Naive thymus-derived CD8-positive, alpha-beta T cell (primary cell): ENCODE data around the gene PRKG1. TPM values are rescaled to one million over a fixed set of nuclear protein-coding genes. Genes with fewer than 3 reads are reported as not detected.

ENCODE experiments used
- ATAC-seq, 2 donors: fragments of 150-1000 bp; cut with Tn5 transposase in 1 of 2; sonication (Bioruptor Pico), chemical (Tn5 transposase) in 1 of 2; 1 replicate in 1 of 2; 2 replicates in 1 of 2; pipeline ENCODE4 v1.10.0; 2021; ENCODE audit warnings: mild to moderate bottlenecking in 2 of 2, moderate library complexity in 2 of 2
- POLR2A ChIA-PET: fragments of 350-600 bp; sonication (Branson Sonifier 250); formaldehyde crosslinking; loops from one replicate; lab custom pipeline; 2021; ENCODE audit warnings: antibody characterized with exemption; lab: Charles Lee
- DNase-seq, 10 donors: peaks; one replicate each; pipeline versions ENCODE4 v3.0.0 to v3.0.0-alpha.2; 2020 to 2022
- H3K27ac Mint-ChIP-seq, 10 donors: one replicate each; pipeline ENCODE4 v1.8.0; 2020 to 2022; ENCODE audit warnings: mild to moderate bottlenecking in 10 of 10, mixed read lengths in 10 of 10, moderate library complexity in 4 of 10, inconsistent platforms in 1 of 10
- H3K27me3 Mint-ChIP-seq, 5 donors: one replicate each; pipeline ENCODE4 v1.8.0; 2021 to 2022; ENCODE audit warnings: mixed read lengths in 5 of 5
- H3K36me3 Mint-ChIP-seq, 3 donors: one replicate each; pipeline ENCODE4 v1.8.0; 2020 to 2022; ENCODE audit warnings: mixed read lengths in 3 of 3, mild to moderate bottlenecking in 2 of 3, inconsistent platforms in 1 of 3
- H3K4me1 Mint-ChIP-seq, 4 donors: one replicate each; pipeline ENCODE4 v1.8.0; 2021 to 2022; ENCODE audit warnings: mixed read lengths in 4 of 4
- H3K4me3 Mint-ChIP-seq, 10 donors: one replicate each; pipeline ENCODE4 v1.8.0; 2020 to 2022; ENCODE audit warnings: mild to moderate bottlenecking in 10 of 10, mixed read lengths in 10 of 10, moderate library complexity in 6 of 10, inconsistent platforms in 1 of 10
- H3K9me3 Mint-ChIP-seq, 9 donors: one replicate each; pipeline ENCODE4 v1.8.0; 2020 to 2022; ENCODE audit warnings: mixed read lengths in 9 of 9, mild to moderate bottlenecking in 3 of 9, inconsistent platforms in 1 of 9, moderate library complexity in 1 of 9
- polyA plus RNA-seq, 3 donors: library from polyadenylated mRNA; unstranded; fragments of 300-500 nt; fragmentation: Illumina TruSeq; gene quantifications; one replicate each; pipeline ENCODE4 v1.2.3, GENCODE V29; 2021
- total RNA-seq, 8 experiments: library from RNA in 2 of 8; stranded (reverse) in 2 of 8; gene quantifications; one replicate each; pipeline ENCODE4 v1.2.3 and lab custom pipeline; 2021 to 2026

The PRKG1 gene
- total and polyA plus RNA-seq, 5 experiments from 2014 or later: not detected

DNA sequence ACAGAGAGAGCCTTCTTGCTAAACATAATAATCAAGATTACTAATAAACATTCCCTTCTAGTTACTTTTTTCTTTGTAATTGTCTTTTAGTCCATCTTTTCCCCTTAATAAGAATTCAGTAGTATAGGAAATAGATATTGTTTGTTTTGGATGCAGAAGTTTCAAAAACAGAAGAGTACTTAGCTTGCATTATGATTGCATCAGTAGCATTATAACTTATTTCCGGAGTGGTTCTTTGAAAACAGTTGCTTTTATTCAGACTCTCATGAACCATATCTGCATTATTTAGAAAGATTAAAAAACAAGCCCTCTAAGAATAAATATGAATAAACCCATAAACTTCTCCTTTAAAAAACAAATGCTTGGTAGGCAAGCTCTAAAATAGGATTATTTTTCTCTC lies 1205.8 kb downstream of the PRKG1 start:
- H3K9me3 Mint-ChIP-seq: peaks cover 0 to 11% (median 6%) of the 10 kb centered on the region in 9 donors
- ATAC-seq (no peak), DNase-seq (no peak)
- H3K27ac Mint-ChIP-seq: no peak overlapping the region
- POLR2A ChIA-PET: no interaction called here
- H3K4me3 Mint-ChIP-seq: no peak overlapping the region
- peaks cover 0 to 7% (median 0%) of the 10 kb centered on the region in 4 donors for H3K4me1 Mint-ChIP-seq
- peaks cover 0 to 5% (median 1%) of the 10 kb centered on the region in 5 donors for H3K27me3 Mint-ChIP-seq
- no peaks in the 10 kb centered on the region for H3K36me3 Mint-ChIP-seq

DNA sequence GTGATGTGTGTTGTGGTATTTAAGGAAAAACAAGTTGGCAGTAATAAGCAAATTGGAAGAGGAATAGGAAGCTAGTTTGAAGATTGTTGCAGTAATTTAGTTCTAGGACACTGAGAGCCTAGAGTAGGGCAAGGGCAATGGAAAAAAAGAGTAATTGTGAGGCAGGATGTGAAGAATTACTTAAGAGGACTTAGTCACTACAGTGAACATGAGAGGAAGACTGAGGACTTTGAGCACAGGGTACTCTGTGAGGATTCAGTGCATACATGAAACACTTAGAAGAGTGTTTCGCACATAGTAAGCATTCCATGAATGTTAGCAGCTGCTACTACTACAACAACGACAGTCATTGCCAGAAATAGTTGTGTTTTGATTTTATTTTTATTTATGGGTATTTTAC lies 1208.9 kb downstream of the PRKG1 start:
- no peak overlapping the region for H3K27ac Mint-ChIP-seq
- H3K4me3 Mint-ChIP-seq: no peak overlapping the region
- H3K27me3 Mint-ChIP-seq: no peaks in the 10 kb centered on the region
- no peak for DNase-seq
- ATAC-seq: no peak
- POLR2A ChIA-PET: no interaction called here
- H3K9me3 Mint-ChIP-seq: peaks cover 0 to 2% (median 0%) of the 10 kb centered on the region in 9 donors
- H3K4me1 Mint-ChIP-seq: peaks cover 0 to 7% (median 0%) of the 10 kb centered on the region in 4 donors
- H3K36me3 Mint-ChIP-seq: no peaks in the 10 kb centered on the region

DNA sequence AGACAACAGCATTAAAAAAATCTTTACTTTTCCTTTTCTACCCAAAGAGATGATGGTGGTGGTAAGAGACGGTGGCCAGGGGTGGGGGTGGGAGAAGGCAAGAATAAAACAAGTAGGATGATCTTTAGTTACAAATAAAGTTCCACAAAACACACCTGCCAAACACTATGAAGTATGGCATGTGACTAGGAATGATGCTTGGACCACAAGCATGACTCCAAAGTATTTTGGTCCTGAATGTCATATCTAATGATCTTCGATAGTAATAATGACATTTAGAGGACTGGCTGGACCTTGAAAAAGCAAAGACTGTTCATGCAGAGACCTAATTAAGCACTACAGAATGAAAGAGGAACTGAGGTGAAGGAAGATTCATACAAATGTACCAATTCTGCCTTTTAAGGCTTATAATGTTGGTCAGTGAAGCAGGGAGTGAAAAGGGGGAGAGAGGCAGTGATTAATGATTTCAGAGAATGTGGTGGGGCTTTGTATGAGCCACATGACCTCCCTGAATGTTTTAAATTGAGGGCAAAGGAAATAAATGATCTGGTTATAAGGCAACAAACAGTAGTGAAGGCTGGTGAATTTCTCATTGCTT lies 1210.2 kb downstream of the PRKG1 start:
- Mint-ChIP-seq H3K36me3 (no peaks in the 10 kb centered on the region), H3K27me3 (no peaks in the 10 kb centered on the region), H3K4me1 (peaks cover 0 to 7% (median 0%) of the 10 kb centered on the region in 4 donors), H3K9me3 (no peaks in the 10 kb centered on the region), H3K4me3 (no peak overlapping the region), H3K27ac (no peak overlapping the region)
- ATAC-seq (no peak), DNase-seq (no peak)
- POLR2A ChIA-PET: no interaction called here

DNA sequence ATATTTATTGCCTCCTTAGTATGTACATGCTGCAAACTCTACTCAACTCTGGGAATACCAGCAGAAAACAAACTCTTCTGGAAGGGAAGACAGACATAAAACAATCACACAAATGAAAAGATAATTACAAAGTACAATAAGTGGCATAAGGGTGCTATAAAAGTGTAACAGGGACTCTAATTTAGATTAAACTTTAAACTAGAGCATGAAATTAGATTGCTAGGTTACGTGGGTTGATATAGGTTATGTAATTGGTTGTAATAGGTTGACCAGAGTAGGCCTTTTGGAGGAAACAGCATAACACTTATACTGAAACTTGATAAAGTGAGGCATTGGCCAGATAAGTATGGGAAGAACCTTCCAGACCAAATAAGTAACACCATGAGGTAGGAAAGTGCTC lies 1213.6 kb downstream of the PRKG1 start:
- H3K36me3 Mint-ChIP-seq: no peaks in the 10 kb centered on the region
- no peak for ATAC-seq
- peaks cover 0 to 7% (median 0%) of the 10 kb centered on the region in 4 donors for H3K4me1 Mint-ChIP-seq
- H3K9me3 Mint-ChIP-seq: no peaks in the 10 kb centered on the region
- no peak for DNase-seq
- H3K27me3 Mint-ChIP-seq: no peaks in the 10 kb centered on the region
- no peak overlapping the region for H3K27ac Mint-ChIP-seq
- POLR2A ChIA-PET: no interaction called here
- no peak overlapping the region for H3K4me3 Mint-ChIP-seq

DNA sequence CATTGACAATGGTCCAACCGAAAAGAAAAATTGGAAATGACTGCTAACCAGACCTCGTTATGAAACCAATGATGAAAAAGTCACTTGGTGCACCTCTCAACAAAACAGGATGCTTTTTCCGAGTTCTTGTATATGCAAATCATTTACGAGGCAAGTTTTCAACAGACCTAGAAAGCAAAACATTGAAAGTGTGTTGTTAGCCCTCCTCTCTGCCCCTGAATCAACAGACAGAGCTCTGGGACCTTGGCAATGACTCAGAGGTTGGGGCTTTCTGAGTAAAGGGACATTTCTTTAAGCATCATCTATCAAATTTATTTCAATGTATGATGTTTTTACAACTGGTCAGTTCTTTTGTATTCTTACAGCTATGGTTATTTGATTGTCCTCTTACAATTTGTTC lies 1223.5 kb downstream of the PRKG1 start:
- H3K9me3 Mint-ChIP-seq: peaks cover 0 to 13% (median 0%) of the 10 kb centered on the region in 9 donors
- H3K27me3 Mint-ChIP-seq: peaks cover 0 to 1% (median 0%) of the 10 kb centered on the region in 5 donors
- ATAC-seq: no peak
- no peaks in the 10 kb centered on the region for H3K36me3 Mint-ChIP-seq
- POLR2A ChIA-PET: no interaction called here
- H3K4me3 Mint-ChIP-seq: no peak overlapping the region
- no peaks in the 10 kb centered on the region for H3K4me1 Mint-ChIP-seq
- H3K27ac Mint-ChIP-seq: no peak overlapping the region
- DNase-seq: no peak

DNA sequence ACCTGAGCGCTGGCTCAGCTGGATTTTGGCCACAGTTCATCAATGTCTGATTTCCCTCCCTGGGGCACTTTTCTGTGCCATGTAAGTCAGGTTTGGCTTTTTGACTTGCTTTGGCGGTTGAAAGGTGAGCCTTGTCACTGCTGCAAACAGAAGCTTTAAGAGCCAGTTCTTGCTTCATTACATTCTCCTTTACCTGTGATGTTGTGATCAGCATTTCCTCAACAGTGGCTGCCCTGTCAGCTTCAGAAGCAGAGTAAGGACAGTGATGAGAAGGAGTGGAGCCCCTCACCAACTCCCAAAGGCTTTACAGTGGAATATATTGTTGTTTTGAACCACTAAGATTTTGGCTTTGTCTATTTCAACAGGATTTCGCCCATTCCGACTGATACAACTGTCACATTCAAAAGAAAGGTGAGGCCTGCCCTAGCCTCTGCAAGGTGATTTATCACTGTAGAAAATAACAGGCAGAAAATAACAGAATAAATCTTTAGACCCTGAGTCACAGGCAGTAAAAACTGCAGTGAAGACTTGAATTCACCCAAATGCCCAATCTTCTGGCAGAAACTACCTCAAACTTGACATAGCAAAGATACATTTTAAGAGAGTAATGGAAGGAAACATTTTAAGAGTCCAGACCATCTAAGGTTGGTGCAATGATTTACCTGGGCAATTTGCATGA lies 1226.5 kb downstream of the PRKG1 start:
- Mint-ChIP-seq H3K9me3 (peaks cover 0 to 13% (median 0%) of the 10 kb centered on the region in 9 donors), H3K27ac (no peak overlapping the region), H3K4me1 (no peaks in the 10 kb centered on the region), H3K4me3 (no peak overlapping the region), H3K27me3 (peaks cover 0 to 1% (median 0%) of the 10 kb centered on the region in 5 donors), H3K36me3 (no peaks in the 10 kb centered on the region)
- DNase-seq (no peak), ATAC-seq (no peak)
- POLR2A ChIA-PET: no interaction called here

DNA sequence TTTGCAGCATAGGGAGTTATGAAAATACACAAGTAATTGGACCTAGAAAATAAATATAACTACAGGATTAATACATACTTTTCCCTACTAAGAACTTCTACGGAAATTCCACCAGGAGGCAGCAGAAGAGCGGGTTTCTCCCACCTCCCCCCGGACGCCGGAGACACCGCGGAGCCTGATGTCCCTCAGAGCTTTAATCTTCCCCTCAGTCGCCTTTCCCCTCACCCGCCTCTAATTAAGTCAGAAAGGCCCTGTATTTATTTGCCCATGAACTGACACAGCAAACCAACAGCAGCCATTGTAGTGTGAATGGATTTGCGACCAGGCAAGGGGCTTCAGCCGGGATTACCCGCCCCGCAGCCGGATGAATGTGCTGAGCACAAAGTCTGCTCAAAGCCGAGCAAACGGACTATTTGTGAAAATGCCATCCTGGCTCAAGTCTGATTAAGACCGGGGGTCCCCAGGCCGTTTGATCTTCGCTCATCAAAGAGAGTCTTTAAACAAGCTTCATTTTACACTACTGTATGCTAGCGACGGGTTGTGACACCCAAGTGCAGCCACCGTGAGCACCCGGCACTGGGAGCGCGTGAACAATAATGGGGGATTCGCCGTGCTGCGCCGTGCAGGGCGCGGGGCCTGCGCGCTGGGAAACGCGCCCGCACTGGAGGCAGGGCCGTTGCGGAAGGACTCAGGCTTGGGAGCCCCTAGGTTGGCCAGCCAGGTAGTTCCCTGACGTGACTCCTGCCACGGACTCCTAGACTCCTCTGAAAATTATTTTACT lies 1234.2 kb downstream of the PRKG1 start:
- H3K9me3 Mint-ChIP-seq: peaks cover 0 to 10% (median 0%) of the 10 kb centered on the region in 9 donors
- peaks cover 2 to 14% (median 12%) of the 10 kb centered on the region in 4 donors for H3K4me1 Mint-ChIP-seq
- H3K27ac Mint-ChIP-seq: peak overlapping the region in 1 of 10 donors; percentile 44
- ATAC-seq (peak in 1 of 2 donors; percentile 18), DNase-seq (peak in 2 of 10 donors; percentile 0 to 18)
- no peaks in the 10 kb centered on the region for H3K36me3 Mint-ChIP-seq
- H3K27me3 Mint-ChIP-seq: peaks cover 15 to 61% (median 37%) of the 10 kb centered on the region in 5 donors
- H3K4me3 Mint-ChIP-seq: peak overlapping the region; percentile 27 to 77 (median 50)
- POLR2A ChIA-PET: no interaction called here

DNA sequence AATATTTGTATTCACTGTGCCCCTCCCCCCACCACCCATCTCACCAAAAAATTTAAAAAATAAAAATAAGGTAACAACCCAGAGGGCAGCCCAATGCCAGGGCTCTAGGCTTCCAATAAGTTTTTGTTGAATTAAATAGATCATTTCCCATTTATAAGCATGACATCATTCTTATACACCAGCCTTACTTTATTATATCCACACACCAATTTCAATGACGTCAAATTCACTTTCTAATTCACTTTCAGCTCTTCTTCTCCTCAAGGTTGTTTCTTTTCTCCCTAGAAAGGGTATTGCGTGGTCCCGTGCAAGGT lies 1238.6 kb downstream of the PRKG1 start:
- POLR2A ChIA-PET: no interaction called here
- ATAC-seq (no peak), DNase-seq (no peak)
- peaks cover 24 to 93% (median 58%) of the 10 kb centered on the region in 5 donors for H3K27me3 Mint-ChIP-seq
- H3K4me3 Mint-ChIP-seq: peak overlapping the region in 4 of 10 donors; percentile 11 to 66 (median 28)
- peaks cover 8 to 26% (median 24%) of the 10 kb centered on the region in 4 donors for H3K4me1 Mint-ChIP-seq
- H3K36me3 Mint-ChIP-seq: peaks cover 0 to 4% (median 0%) of the 10 kb centered on the region in 3 donors
- H3K27ac Mint-ChIP-seq: no peak overlapping the region
- peaks cover 0 to 14% (median 0%) of the 10 kb centered on the region in 9 donors for H3K9me3 Mint-ChIP-seq

DNA sequence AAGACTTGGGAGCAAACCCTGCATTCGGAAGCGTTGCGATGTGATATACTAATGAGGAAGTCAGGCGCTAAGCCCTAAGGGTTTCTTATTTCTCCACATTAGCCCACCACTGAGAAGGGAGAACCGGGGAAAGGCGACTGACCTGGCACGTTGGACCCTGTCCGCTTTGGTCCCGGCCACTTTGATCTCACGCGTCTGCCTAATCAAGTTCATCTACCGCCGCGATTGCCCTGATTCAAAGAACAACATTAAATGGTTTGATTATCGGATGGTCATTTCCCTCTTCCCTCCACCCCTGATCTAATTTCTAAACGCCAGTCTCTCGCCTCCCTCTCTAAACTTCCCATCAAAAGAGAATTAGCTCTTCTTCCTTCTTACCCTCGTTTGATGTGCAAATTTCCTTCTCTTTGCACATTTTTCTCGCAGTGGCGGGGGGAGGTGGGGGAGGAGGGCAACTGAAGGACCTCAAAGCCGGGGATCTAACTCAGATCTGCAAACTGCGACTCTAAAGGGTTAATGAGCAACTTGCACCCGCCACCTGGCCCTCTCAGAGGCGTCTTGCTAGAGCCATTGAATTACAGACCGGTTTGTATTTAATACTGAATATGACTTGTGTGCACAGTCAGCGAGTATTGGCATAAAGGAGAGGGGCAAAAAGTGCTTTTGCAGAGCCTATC lies 1239.1 kb downstream of the PRKG1 start:
- DNase-seq (no peak), ATAC-seq (no peak)
- Mint-ChIP-seq H3K27me3 (peaks cover 24 to 90% (median 55%) of the 10 kb centered on the region in 5 donors), H3K9me3 (peaks cover 0 to 14% (median 0%) of the 10 kb centered on the region in 9 donors), H3K4me3 (peak overlapping the region in 7 of 10 donors; percentile 4 to 66 (median 19)), H3K4me1 (peaks cover 8 to 23% (median 21%) of the 10 kb centered on the region in 4 donors), H3K36me3 (peaks cover 0 to 4% (median 0%) of the 10 kb centered on the region in 3 donors), H3K27ac (no peak overlapping the region)
- POLR2A ChIA-PET: no interaction called here

DNA sequence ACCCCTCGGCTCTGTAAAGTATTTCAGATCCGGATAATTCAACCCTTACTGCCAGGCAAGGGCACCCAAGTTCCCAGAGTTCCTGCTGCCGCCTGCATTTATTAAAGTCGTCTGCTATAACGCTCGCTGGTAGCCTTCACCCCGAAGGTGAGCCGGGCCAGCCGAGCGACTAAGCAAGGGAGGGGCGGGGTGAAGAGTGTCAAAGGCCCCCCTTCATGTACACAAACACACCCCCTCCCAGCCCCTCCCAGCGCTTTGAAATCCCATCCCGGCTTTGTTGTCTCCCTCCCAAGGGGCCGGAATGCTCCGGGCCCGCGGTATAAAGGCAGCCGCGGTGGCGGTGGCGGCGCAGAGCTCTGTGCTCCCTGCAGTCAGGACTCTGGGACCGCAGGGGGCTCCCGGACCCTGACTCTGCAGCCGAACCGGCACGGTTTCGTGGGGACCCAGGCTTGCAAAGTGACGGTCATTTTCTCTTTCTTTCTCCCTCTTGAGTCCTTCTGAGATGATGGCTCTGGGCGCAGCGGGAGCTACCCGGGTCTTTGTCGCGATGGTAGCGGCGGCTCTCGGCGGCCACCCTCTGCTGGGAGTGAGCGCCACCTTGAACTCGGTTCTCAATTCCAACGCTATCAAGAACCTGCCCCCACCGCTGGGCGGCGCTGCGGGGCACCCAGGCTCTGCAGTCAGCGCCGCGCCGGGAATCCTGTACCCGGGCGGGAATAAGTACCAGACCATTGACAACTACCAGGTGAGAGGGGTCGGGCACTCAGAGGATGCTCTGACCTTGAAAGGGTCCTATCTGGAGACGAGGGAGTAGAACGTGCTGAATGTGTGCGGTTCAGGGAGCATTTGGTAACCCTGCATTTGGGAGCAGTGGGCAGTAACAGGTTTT lies 1239.9 kb downstream of the PRKG1 start, which contains the start of gene DKK1:
DKK1 (plus strand) TSS at position 349 of the 889 bp plus-strand sequence; CDS start at position 503, 154 bp downstream.
- DNase-seq (peak in 1 of 10 donors; percentile 1), ATAC-seq (no peak)
- POLR2A ChIA-PET: no interaction called here
- Mint-ChIP-seq H3K27me3 (peaks cover 24 to 82% (median 47%) of the 10 kb centered on the region in 5 donors), H3K27ac (no peak within 1 kb of the TSS), H3K9me3 (peaks cover 0 to 14% (median 0%) of the 10 kb centered on the region in 9 donors), H3K36me3 (peaks cover 0 to 4% (median 0%) of the 10 kb centered on the region in 3 donors), H3K4me3 (peak within 1 kb of the TSS in 8 of 10 donors; percentile 19 to 76 (median 42)), H3K4me1 (peaks cover 8 to 19% (median 17%) of the 10 kb centered on the region in 4 donors)

DNA sequence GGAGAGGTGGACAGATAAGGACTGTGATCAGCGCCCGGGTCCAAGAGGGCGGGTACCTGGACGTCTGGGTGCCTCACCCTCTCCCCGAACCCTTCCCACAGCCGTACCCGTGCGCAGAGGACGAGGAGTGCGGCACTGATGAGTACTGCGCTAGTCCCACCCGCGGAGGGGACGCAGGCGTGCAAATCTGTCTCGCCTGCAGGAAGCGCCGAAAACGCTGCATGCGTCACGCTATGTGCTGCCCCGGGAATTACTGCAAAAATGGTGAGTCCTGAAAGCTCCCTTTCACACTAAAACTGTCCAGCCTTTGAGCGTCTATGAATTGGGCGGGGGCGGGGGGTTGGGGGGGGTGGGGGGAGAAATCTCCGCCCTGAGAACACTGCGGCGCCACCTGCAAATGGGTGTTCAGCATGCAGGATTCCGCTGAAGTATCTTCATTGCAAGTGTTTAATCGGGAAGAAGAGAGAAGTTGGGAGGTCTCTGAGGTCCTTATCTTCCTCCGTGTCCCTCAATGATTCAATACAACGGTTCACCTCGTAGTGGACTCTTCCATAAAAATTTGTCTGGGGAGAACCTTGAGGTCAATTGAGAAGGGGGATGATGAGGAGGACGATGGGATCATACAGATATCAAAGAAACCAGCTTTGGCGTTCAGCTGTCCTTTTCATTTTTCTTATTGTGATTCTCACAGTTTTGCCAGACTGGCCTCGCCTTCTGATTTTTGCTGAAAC lies 1240.7 kb downstream of the PRKG1 start:
- ATAC-seq (no peak), DNase-seq (no peak)
- Mint-ChIP-seq H3K4me1 (peaks cover 8 to 19% (median 17%) of the 10 kb centered on the region in 4 donors), H3K9me3 (peaks cover 0 to 14% (median 0%) of the 10 kb centered on the region in 9 donors), H3K36me3 (peaks cover 0 to 4% (median 0%) of the 10 kb centered on the region in 3 donors), H3K4me3 (peak overlapping the region in 7 of 10 donors; percentile 29 to 76 (median 46)), H3K27ac (no peak overlapping the region), H3K27me3 (peaks cover 24 to 74% (median 40%) of the 10 kb centered on the region in 5 donors)
- POLR2A ChIA-PET: no interaction called here
